SK-N-SH (cell line): ENCODE measurements around the gene DHRS12. TPM values are rescaled to one million over a fixed set of nuclear protein-coding genes. Genes with fewer than 3 reads are reported as not detected.

Experiments used
- CTCF ChIA-PET: fragments of 300-600, 350-600 bp; formaldehyde crosslinking; extraction: SDS; loops from one replicate; lab custom pipeline; 2021; lab: Yijun Ruan, JAX
- POLR2A ChIA-PET: fragments of 350-600 bp; sonication (Branson Sonifier 250); formaldehyde crosslinking; extraction: SDS; loops from one replicate; lab custom pipeline; 2020; ENCODE audit warnings: antibody characterized with exemption, inconsistent platforms; lab: Yijun Ruan, JAX
- DNase-seq: peaks from one replicate; pipeline ENCODE4 v3.0.0; 2012
- H2AFZ ChIP-seq: fragments of 200-600 bp; sonication (generic); 2 replicates; pipeline ENCODE4 v1.8.1; 2016; ENCODE audit warnings: antibody characterized with exemption, mild to moderate bottlenecking, low read depth
- H3F3A ChIP-seq: fragments of 200-600 bp; sonication (generic); replicated peaks from 2 replicates; pipeline ENCODE3; 2016; ENCODE audit warnings: antibody characterized with exemption, mild to moderate bottlenecking; ENCODE audit not compliant: insufficient read depth
- H3K27ac ChIP-seq, 2 experiments: fragments of 200-500 bp in 1 of 2; fragments of 200-600 bp in 1 of 2; sonication (Bioruptor generic) in 1 of 2; sonication (generic), shearing (Covaris generic) in 1 of 2; 2 replicates each; pipeline versions ENCODE4 v1.5.1 to v1.6.1; 2014 to 2016; ENCODE audit warnings: low read depth in 2 of 2, inconsistent platforms in 1 of 2, low read length in 1 of 2, mild to moderate bottlenecking in 1 of 2, mixed read lengths in 1 of 2
- H3K27me3 ChIP-seq: fragments of 200-600 bp; sonication (generic), shearing (Covaris generic); 2 replicates; pipeline ENCODE4 v1.6.1; 2016; ENCODE audit warnings: mixed run types; ENCODE audit not compliant: insufficient read depth
- H3K36me3 ChIP-seq, 2 experiments: fragments of 200-500 bp in 1 of 2; fragments of 200-600 bp in 1 of 2; sonication (Bioruptor generic) in 1 of 2; sonication (generic) in 1 of 2; replicated peaks in 1 of 2; 2 replicates each; pipeline versions ENCODE3 to v1.5.1; 2014 to 2016; ENCODE audit warnings: low read length in 1 of 2, mild to moderate bottlenecking in 1 of 2; ENCODE audit not compliant: insufficient read depth in 2 of 2, control insufficient read depth in 1 of 2
- H3K4me1 ChIP-seq, 2 experiments: fragments of 200-500 bp in 1 of 2; fragments of 200-600 bp in 1 of 2; sonication (Bioruptor generic) in 1 of 2; sonication (generic), shearing (Covaris generic) in 1 of 2; 2 replicates each; pipeline versions ENCODE4 v1.5.1 to v1.6.1; 2014 to 2016; ENCODE audit warnings: low read depth in 1 of 2, low read length in 1 of 2, mixed run types in 1 of 2; ENCODE audit not compliant: insufficient read depth in 2 of 2, control insufficient read depth in 1 of 2
- H3K4me2 ChIP-seq: fragments of 200-600 bp; sonication (generic), shearing (Covaris generic); 2 replicates; pipeline ENCODE4 v1.6.1; 2017; ENCODE audit warnings: mixed run types
- H3K4me3 ChIP-seq, 2 experiments: fragments of 200-500 bp in 1 of 2; fragments of 200-600 bp in 1 of 2; sonication (Bioruptor generic) in 1 of 2; sonication (generic), shearing (Covaris generic) in 1 of 2; 2 replicates each; pipeline versions ENCODE4 v1.5.1 to v1.8.1; 2014 to 2016; ENCODE audit warnings: low read depth in 2 of 2, inconsistent platforms in 1 of 2, low read length in 1 of 2, mild to moderate bottlenecking in 1 of 2, mixed read lengths in 1 of 2, moderate library complexity in 1 of 2
- H3K79me2 ChIP-seq: fragments of 200-600 bp; sonication (generic); 2 replicates; pipeline ENCODE4 v1.8.1; 2017; ENCODE audit warnings: mild to moderate bottlenecking; ENCODE audit not compliant: insufficient read depth
- H3K9ac ChIP-seq: fragments of 200-600 bp; sonication (generic); 2 replicates; pipeline ENCODE4 v1.6.1; 2017; ENCODE audit warnings: mixed run types
- H3K9me2 ChIP-seq: fragments of 200-600 bp; sonication (generic); 2 replicates; pipeline ENCODE4 v1.6.1; 2017; ENCODE audit warnings: mixed run types
- H3K9me3 ChIP-seq: fragments of 200-600 bp; sonication (generic); 2 replicates; pipeline ENCODE4 v1.6.1; 2017; ENCODE audit warnings: mixed run types, mild to moderate bottlenecking, moderate library complexity
- H4K20me1 ChIP-seq: fragments of 200-600 bp; sonication (generic); 2 replicates; pipeline ENCODE4 v1.6.1; 2017; ENCODE audit warnings: mild to moderate bottlenecking, mixed run types; ENCODE audit not compliant: insufficient read depth
- CHD2 ChIP-seq: fragments of 150-350 bp; IDR thresholded peaks from 2 replicates; pipeline ENCODE4 v1.6.1; 2018; ENCODE audit warnings: low read length; ENCODE audit not compliant: partially characterized antibody
- ELF1 ChIP-seq: IDR thresholded peaks from 2 replicates; pipeline ENCODE4 v1.4.0; 2012
- EZH2phosphoT487 ChIP-seq: fragments of 200-600 bp; sonication (generic); IDR thresholded peaks from 2 replicates; pipeline ENCODE4 v1.6.1; 2017; ENCODE audit warnings: low read depth, mixed run types, mild to moderate bottlenecking, antibody characterized with exemption, moderate library complexity, borderline replicate concordance
- FOSL2 ChIP-seq: IDR thresholded peaks from 2 replicates; pipeline ENCODE4 v1.4.0; 2012; ENCODE audit warnings: low read depth, mild to moderate bottlenecking, moderate library complexity, borderline replicate concordance
- GABPA ChIP-seq: IDR thresholded peaks from 2 replicates; pipeline ENCODE4 v1.4.0; 2012; ENCODE audit warnings: low read depth, mild to moderate bottlenecking
- IRF3 ChIP-seq: fragments of 150-350 bp; IDR thresholded peaks from 2 replicates; pipeline ENCODE4 v1.6.1; 2016; ENCODE audit warnings: mild to moderate bottlenecking, low read depth, low read length
- MAX ChIP-seq: IDR thresholded peaks from 2 replicates; pipeline ENCODE4 v1.4.0; 2012; ENCODE audit warnings: low read depth
- RAD21 ChIP-seq: IDR thresholded peaks from 2 replicates; pipeline ENCODE4 v1.6.1; 2012; ENCODE audit warnings: mild to moderate bottlenecking, low read length
- RCOR1 ChIP-seq: fragments of 150-350 bp; IDR thresholded peaks from 2 replicates; pipeline ENCODE4 v1.6.1; 2017; ENCODE audit warnings: antibody characterized with exemption, low read length
- REST ChIP-seq: IDR thresholded peaks from 2 replicates; pipeline ENCODE4 v1.6.1; 2012; ENCODE audit warnings: mild to moderate bottlenecking, low read depth, low read length, moderate library complexity
- RFX5 ChIP-seq: IDR thresholded peaks from 2 replicates; pipeline ENCODE4 v1.6.1; 2012; ENCODE audit warnings: mild to moderate bottlenecking, improper control_type of control experiment, low read length
- TAF1 ChIP-seq: IDR thresholded peaks from 2 replicates; pipeline ENCODE4 v1.6.1; 2012; ENCODE audit warnings: low read depth, mild to moderate bottlenecking, low read length, moderate library complexity, borderline replicate concordance
- TCF12 ChIP-seq: IDR thresholded peaks from 2 replicates; pipeline ENCODE4 v1.4.0; 2012
- TEAD4 ChIP-seq: IDR thresholded peaks from 2 replicates; pipeline ENCODE4 v1.4.0; 2012; ENCODE audit warnings: mild to moderate bottlenecking, borderline replicate concordance; ENCODE audit not compliant: insufficient read depth
- YY1 ChIP-seq: IDR thresholded peaks from 2 replicates; pipeline ENCODE4 v1.4.0; 2012; ENCODE audit warnings: low read depth, mild to moderate bottlenecking
- WGBS: methylation state at CpG from one replicate; pipeline ENCODE4 v1.1.6; 2017; ENCODE audit warnings: low lambda C conversion rate; 5-methylcytosine and 5-hydroxymethylcytosine counted together
- polyA plus RNA-seq, 3 experiments: library from polyadenylated mRNA; depleted of rRNA; stranded (reverse); fragments of >200 nt; gene quantifications; 2 replicates each; pipeline ENCODE4 v1.2.3, GENCODE V29; 2012
- TF ChIP-seq, protein P1 (sequence below): IDR thresholded peaks from 2 replicates; pipeline ENCODE4 v1.4.0; 2012; ENCODE audit warnings: low read depth, borderline replicate concordance

The DHRS12 gene
- polyA plus RNA-seq, 1 of the 3 experiments (the other 2 are of a cell fraction): 9.6 TPM

DNA sequence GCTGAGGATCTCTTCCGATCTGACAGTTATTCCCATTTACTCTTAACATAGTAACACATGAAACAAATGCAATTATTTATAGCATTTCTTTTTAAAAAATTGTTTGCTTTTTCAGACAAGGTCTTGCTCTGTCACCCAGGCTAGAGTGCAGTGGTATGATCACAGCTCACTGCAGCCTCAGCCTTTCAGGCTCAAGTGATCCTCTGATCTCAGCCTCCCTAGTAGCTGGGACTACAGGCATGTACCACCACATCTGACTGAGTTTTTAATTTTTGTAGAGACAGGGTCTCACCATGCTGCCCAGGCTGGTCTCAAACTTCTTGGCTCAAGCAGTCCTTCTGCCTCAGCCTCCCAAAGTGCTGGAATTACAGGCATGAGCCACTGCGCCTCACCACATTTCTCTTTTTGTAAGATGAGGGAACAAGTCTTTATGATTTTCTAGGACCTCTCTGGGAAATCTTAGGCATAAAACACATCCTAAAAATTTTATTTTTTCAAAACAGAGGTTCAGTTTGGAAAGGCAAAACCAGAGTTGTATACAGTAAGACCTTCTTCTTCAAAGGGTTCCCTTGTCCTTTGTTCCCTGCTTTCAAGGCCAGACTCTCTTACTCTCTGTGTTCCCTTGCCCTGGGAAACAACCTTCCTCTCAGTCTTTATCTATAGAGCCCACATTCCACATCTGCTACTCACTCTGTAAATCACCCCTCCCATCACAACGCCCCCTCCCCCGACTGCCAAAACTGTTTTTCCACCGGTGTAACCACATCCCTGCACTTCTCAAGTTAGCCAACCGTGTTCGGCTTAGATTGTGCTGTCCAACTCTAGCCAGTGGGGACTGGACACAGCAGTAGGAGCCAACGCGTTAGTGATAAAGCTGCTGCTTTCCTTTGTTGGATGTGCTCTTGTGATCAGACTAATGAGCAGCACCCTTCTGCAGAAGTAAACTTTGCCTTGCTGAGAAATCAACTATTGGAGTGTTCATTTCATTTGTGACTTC lies 56.2 kb downstream of the DHRS12 start:
- no peaks in the 10 kb centered on the region for H3K79me2 ChIP-seq
- no peaks in the 10 kb centered on the region for H3K27me3 ChIP-seq
- peaks cover 7% of the 10 kb centered on the region; the same call in 1 of the 2 replicates for H3K9me3 ChIP-seq
- ChIA-PET CTCF (interaction anchor here (1.6 to 1.9 kb wide), 2 partner anchors 14 to 16 kb away, joined by 4 to 6 read pairs; no protein-coding TSS in a partner anchor), POLR2A (no interaction called here)
- H3K9me2 ChIP-seq: no peaks in the 10 kb centered on the region
- no peak for DNase-seq
- TF ChIP-seq TCF12 (no peak), RCOR1 (no peak), FOSL2 (no peak), YY1 (no peak), TAF1 (no peak), GABPA (no peak), REST (no peak), IRF3 (no peak), MAX (no peak), TEAD4 (no peak), RFX5 (no peak), ELF1 (no peak), RAD21 (no peak), EZH2phosphoT487 (no peak), CHD2 (no peak)
- TF ChIP-seq, protein P1, sequence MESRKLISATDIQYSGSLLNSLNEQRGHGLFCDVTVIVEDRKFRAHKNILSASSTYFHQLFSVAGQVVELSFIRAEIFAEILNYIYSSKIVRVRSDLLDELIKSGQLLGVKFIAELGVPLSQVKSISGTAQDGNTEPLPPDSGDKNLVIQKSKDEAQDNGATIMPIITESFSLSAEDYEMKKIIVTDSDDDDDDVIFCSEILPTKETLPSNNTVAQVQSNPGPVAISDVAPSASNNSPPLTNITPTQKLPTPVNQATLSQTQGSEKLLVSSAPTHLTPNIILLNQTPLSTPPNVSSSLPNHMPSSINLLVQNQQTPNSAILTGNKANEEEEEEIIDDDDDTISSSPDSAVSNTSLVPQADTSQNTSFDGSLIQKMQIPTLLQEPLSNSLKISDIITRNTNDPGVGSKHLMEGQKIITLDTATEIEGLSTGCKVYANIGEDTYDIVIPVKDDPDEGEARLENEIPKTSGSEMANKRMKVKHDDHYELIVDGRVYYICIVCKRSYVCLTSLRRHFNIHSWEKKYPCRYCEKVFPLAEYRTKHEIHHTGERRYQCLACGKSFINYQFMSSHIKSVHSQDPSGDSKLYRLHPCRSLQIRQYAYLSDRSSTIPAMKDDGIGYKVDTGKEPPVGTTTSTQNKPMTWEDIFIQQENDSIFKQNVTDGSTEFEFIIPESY: no peak
- peaks cover 3% of the 10 kb centered on the region for H3F3A ChIP-seq
- peaks cover 40 to 64% of the 10 kb centered on the region in 2 experiments for H3K36me3 ChIP-seq
- 95% methylated on average over 9 of the region's 9 CpGs for WGBS
- no peak overlapping the region for H3K9ac ChIP-seq
- H2AFZ ChIP-seq: no peak overlapping the region
- no peaks in the 10 kb centered on the region for H4K20me1 ChIP-seq
- H3K27ac ChIP-seq: no peak overlapping the region
- no peak overlapping the region; a peak in 1 of 4 replicates for H3K4me3 ChIP-seq
- no peak overlapping the region for H3K4me2 ChIP-seq
- H3K4me1 ChIP-seq: no peaks in the 10 kb centered on the region
